ENCODE results near the gene BRPF1. TPM values are rescaled to one million over a fixed set of nuclear protein-coding genes. Genes with fewer than 3 reads are reported as not detected.

The BRPF1 gene
- total and polyA plus RNA-seq, 2 donors from 2014 or later, result 6.2 to 22.4 TPM

DNA sequence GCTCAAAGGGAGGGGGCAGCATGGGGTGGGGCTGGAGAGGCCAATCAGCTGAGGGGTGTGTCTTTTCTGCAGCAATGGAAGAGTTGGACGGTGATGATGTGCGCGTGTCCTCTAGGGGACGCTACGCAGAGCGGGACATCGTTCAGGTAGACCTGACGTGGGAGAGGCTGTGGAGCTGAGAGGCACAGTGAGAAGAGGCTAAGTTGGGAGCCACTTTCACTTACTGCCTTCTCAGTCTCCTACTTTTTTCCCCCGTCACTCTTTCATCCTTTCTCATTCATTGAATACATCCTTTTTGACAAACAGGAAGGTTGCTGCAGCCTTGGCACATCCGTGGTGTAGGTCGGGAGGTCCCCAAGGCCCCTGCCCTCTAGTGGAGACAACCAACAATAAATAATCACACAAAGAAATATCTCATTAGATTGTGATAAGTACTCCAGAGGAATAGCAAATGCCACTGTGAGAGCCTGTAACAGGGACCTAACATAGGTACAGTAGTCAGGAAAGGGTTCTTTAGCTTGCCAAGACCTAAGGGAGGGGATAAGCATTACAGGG lies 4.4 kb upstream of the BRPF1 start:
- Histone ChIP-seq H3K9ac (ENCODE audit: low read length in 3 of 3) (no peak overlapping the region), H3K4me1 (ENCODE audit: control insufficient read depth in 2 of 3, insufficient read depth in 2 of 3, low read depth in 1 of 3, low read length in 3 of 3) (peaks cover 0 to 3% (median 0%) of the 10 kb centered on the region in 3 donors), H3K27me3 (ENCODE audit: control insufficient read depth, insufficient read depth, low read length) (no peaks in the 10 kb centered on the region), H3K27ac (ENCODE audit: low read depth in 2 of 2, low read length in 2 of 2) (no peak overlapping the region), H3K4me3 (ENCODE audit: low read length in 3 of 3) (no peak overlapping the region), H3K9me3 (ENCODE audit: control insufficient read depth in 2 of 3, insufficient read depth in 1 of 3, low read length in 3 of 3) (no peaks in the 10 kb centered on the region), H3K36me3 (ENCODE audit: control insufficient read depth in 2 of 3, insufficient read depth in 3 of 3, low read length in 3 of 3) (no peaks in the 10 kb centered on the region)
- TF ChIP-seq, protein P1, sequence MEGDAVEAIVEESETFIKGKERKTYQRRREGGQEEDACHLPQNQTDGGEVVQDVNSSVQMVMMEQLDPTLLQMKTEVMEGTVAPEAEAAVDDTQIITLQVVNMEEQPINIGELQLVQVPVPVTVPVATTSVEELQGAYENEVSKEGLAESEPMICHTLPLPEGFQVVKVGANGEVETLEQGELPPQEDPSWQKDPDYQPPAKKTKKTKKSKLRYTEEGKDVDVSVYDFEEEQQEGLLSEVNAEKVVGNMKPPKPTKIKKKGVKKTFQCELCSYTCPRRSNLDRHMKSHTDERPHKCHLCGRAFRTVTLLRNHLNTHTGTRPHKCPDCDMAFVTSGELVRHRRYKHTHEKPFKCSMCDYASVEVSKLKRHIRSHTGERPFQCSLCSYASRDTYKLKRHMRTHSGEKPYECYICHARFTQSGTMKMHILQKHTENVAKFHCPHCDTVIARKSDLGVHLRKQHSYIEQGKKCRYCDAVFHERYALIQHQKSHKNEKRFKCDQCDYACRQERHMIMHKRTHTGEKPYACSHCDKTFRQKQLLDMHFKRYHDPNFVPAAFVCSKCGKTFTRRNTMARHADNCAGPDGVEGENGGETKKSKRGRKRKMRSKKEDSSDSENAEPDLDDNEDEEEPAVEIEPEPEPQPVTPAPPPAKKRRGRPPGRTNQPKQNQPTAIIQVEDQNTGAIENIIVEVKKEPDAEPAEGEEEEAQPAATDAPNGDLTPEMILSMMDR (IDR thresholded peaks at IDR 0.05; ENCODE audit: borderline replicate concordance, extremely low read depth, insufficient read depth), result no peak
- intact Hi-C loops (cut with DNase I), result no loop called here
- DNase-seq (no peak), FAIRE-seq (no peak)

DNA sequence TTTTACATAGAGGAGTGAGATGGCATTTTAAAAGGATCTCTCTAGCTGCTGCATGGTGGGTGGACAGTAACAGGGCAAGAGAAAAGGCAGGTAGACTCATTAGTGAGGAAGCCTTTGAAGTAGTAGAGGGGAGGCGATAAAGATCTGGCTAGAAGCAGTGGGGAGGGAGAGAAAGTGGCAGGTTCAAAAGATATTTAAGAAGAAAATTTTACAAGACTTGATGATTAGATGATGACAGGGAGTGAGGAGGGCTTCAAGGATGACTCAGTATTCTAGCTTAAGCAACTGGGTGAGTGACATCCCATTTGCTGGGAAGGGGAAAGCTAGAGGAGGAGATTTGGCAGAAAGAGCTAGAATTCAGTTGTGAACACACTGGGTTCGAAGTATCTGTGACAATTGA lies 3.8 kb upstream of the BRPF1 start:
- intact Hi-C loops (cut with DNase I), result no loop called here
- Histone ChIP-seq H3K4me3 (ENCODE audit: low read length in 3 of 3) (no peak overlapping the region), H3K9me3 (ENCODE audit: control insufficient read depth in 2 of 3, insufficient read depth in 1 of 3, low read length in 3 of 3) (no peaks in the 10 kb centered on the region), H3K36me3 (ENCODE audit: control insufficient read depth in 2 of 3, insufficient read depth in 3 of 3, low read length in 3 of 3) (no peaks in the 10 kb centered on the region), H3K27ac (ENCODE audit: low read depth in 2 of 2, low read length in 2 of 2) (no peak overlapping the region), H3K27me3 (ENCODE audit: control insufficient read depth, insufficient read depth, low read length) (no peaks in the 10 kb centered on the region), H3K4me1 (ENCODE audit: control insufficient read depth in 2 of 3, insufficient read depth in 2 of 3, low read depth in 1 of 3, low read length in 3 of 3) (peaks cover 0 to 9% (median 2%) of the 10 kb centered on the region in 3 donors), H3K9ac (ENCODE audit: low read length in 3 of 3) (no peak overlapping the region)
- FAIRE-seq (no peak), DNase-seq (no peak)
- TF ChIP-seq, protein P1 (IDR thresholded peaks at IDR 0.05; ENCODE audit: borderline replicate concordance, extremely low read depth, insufficient read depth), result no peak

DNA sequence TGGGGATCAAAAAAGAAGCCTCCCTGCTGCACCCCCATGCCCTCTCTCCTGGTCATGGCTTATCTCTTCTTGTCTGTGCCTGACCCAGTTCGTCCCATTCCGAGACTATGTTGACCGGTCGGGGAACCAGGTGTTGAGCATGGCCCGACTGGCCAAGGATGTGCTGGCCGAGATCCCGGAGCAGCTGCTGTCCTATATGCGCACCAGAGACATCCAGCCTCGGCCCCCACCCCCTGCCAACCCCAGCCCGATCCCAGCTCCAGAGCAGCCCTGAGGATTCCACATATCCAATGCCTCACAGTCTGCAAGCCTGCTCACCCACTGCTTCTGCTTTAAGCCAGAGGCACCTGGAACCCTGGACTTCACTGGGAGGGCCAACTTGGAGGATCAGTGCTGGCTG lies 2.1 kb upstream of the BRPF1 start:
- Histone ChIP-seq H3K4me1 (ENCODE audit: control insufficient read depth in 2 of 3, insufficient read depth in 2 of 3, low read depth in 1 of 3, low read length in 3 of 3) (peaks cover 0 to 16% (median 9%) of the 10 kb centered on the region in 3 donors), H3K27ac (ENCODE audit: low read depth in 2 of 2, low read length in 2 of 2) (no peak overlapping the region), H3K9me3 (ENCODE audit: control insufficient read depth in 2 of 3, insufficient read depth in 1 of 3, low read length in 3 of 3) (no peaks in the 10 kb centered on the region), H3K9ac (ENCODE audit: low read length in 3 of 3) (no peak overlapping the region), H3K4me3 (ENCODE audit: low read length in 3 of 3) (no peak overlapping the region), H3K36me3 (ENCODE audit: control insufficient read depth in 2 of 3, insufficient read depth in 3 of 3, low read length in 3 of 3) (peaks cover 0 to 5% (median 0%) of the 10 kb centered on the region in 3 donors), H3K27me3 (ENCODE audit: control insufficient read depth, insufficient read depth, low read length) (no peaks in the 10 kb centered on the region)
- FAIRE-seq (no peak), DNase-seq (peak in 1 of 5 donors; percentile 46)
- TF ChIP-seq, protein P1 (IDR thresholded peaks at IDR 0.05; ENCODE audit: borderline replicate concordance, extremely low read depth, insufficient read depth), result no peak
- intact Hi-C loops (cut with DNase I), result no loop called here

Data from kidney (tissue), 14 donors.